Lower leg skin (tissue), 3 donors: ENCODE data around the gene S1PR1.
A peak's percentile ranks its signal among the peaks of the same experiment; 100 is the strongest.

ENCODE experiments used
- POLR2A ChIP-seq, 2 donors: fragments of 450-650 bp; IDR thresholded peaks; one replicate each; pipeline ENCODE4 v1.6.1; 2016 to 2017; ENCODE audit warnings: antibody characterized with exemption in 2 of 2, mild to moderate bottlenecking in 1 of 2, moderate library complexity in 1 of 2
- TF ChIP-seq, protein P1 (sequence below), 3 donors: fragments of 450-650 bp; IDR thresholded peaks; one replicate each; pipeline ENCODE4 v1.5.1; 2016; ENCODE audit warnings: antibody characterized with exemption in 3 of 3, mild to moderate bottlenecking in 3 of 3, moderate library complexity in 2 of 3

DNA sequence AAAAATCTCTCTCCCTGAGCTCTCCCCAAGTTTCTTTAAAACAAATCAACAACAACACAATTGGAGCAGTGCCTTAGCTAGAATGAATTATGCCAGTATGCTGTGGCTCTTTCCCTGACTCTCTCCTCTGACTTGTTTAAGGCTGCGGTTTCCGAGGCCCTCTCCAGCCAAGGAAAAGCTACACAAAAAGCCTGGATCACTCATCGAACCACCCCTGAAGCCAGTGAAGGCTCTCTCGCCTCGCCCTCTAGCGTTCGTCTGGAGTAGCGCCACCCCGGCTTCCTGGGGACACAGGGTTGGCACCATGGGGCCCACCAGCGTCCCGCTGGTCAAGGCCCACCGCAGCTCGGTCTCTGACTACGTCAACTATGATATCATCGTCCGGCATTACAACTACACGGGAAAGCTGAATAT lies 1.9 kb downstream of the S1PR1 start:
- TF ChIP-seq POLR2A (IDR thresholded peaks at IDR 0.05), result no peak
- TF ChIP-seq, protein P1, sequence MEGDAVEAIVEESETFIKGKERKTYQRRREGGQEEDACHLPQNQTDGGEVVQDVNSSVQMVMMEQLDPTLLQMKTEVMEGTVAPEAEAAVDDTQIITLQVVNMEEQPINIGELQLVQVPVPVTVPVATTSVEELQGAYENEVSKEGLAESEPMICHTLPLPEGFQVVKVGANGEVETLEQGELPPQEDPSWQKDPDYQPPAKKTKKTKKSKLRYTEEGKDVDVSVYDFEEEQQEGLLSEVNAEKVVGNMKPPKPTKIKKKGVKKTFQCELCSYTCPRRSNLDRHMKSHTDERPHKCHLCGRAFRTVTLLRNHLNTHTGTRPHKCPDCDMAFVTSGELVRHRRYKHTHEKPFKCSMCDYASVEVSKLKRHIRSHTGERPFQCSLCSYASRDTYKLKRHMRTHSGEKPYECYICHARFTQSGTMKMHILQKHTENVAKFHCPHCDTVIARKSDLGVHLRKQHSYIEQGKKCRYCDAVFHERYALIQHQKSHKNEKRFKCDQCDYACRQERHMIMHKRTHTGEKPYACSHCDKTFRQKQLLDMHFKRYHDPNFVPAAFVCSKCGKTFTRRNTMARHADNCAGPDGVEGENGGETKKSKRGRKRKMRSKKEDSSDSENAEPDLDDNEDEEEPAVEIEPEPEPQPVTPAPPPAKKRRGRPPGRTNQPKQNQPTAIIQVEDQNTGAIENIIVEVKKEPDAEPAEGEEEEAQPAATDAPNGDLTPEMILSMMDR (IDR thresholded peaks at IDR 0.05), result peak in 1 of 3 donors; percentile 73
